ENCODE data around the gene SLC2A13.
"Not testable (repeated sequence)": the region's sequence is repeated elsewhere in the genome, so short reads cannot be mapped to it uniquely, and the experiment has no call there.

The SLC2A13 gene

GRCh38 chr12:39804479-39804878 lies 301.4 kb downstream of the SLC2A13 start:
- DNase-seq (ENCODE audit: low read depth) = no peak
- TF ChIP-seq CTCF (IDR thresholded peaks at IDR 0.05; ENCODE audit: insufficient read depth, low read depth, low read length, missing control alignments) = no peak
- no peak overlapping the region for H3K4me3 ChIP-seq (ENCODE audit: low read depth, low read length)

GRCh38 chr12:39803151-39803550 lies 302.7 kb downstream of the SLC2A13 start:
- DNase-seq (ENCODE audit: low read depth) = no peak
- H3K4me3 ChIP-seq (ENCODE audit: low read depth, low read length) = no peak overlapping the region

GRCh38 chr12:39798977-39799376 lies 306.9 kb downstream of the SLC2A13 start:
- no peak for TF ChIP-seq CTCF (IDR thresholded peaks at IDR 0.05; ENCODE audit: insufficient read depth, low read depth, low read length, missing control alignments)
- DNase-seq (ENCODE audit: low read depth) = no peak
- no peak overlapping the region for H3K4me3 ChIP-seq (ENCODE audit: low read depth, low read length)

More at GRCh38 chr12:39803151-39803550, 302.7 kb downstream of the SLC2A13 start:
- no peak for TF ChIP-seq CTCF (IDR thresholded peaks at IDR 0.05; ENCODE audit: insufficient read depth, low read depth, low read length, missing control alignments)

GRCh38 chr12:39798429-39798828 lies 307.5 kb downstream of the SLC2A13 start:
- DNase-seq (ENCODE audit: low read depth) = no peak
- H3K4me3 ChIP-seq (ENCODE audit: low read depth, low read length) = no peak overlapping the region
- no peak for TF ChIP-seq CTCF (IDR thresholded peaks at IDR 0.05; ENCODE audit: insufficient read depth, low read depth, low read length, missing control alignments)

GRCh38 chr12:39795481-39795880 lies 310.4 kb downstream of the SLC2A13 start:
- no peak for TF ChIP-seq CTCF (IDR thresholded peaks at IDR 0.05; ENCODE audit: insufficient read depth, low read depth, low read length, missing control alignments)
- DNase-seq (ENCODE audit: low read depth) = no peak
- H3K4me3 ChIP-seq (ENCODE audit: low read depth, low read length) = no peak overlapping the region

- no peak for DNase-seq (ENCODE audit: low read depth)
- no peak for TF ChIP-seq CTCF (IDR thresholded peaks at IDR 0.05; ENCODE audit: insufficient read depth, low read depth, low read length, missing control alignments)
- no peak overlapping the region for H3K4me3 ChIP-seq (ENCODE audit: low read depth, low read length)
Measured at GRCh38 chr12:39792938-39793337, 312.9 kb downstream of the SLC2A13 start.

GRCh38 chr12:39788239-39788638 lies 317.6 kb downstream of the SLC2A13 start:
- TF ChIP-seq CTCF (IDR thresholded peaks at IDR 0.05; ENCODE audit: insufficient read depth, low read depth, low read length, missing control alignments) = no peak
- no peak for DNase-seq (ENCODE audit: low read depth)
- no peak overlapping the region for H3K4me3 ChIP-seq (ENCODE audit: low read depth, low read length)

- DNase-seq (ENCODE audit: low read depth); H3K4me3 ChIP-seq (ENCODE audit: low read depth, low read length): not testable (repeated sequence)
Measured at GRCh38 chr12:39785814-39786213, 320.1 kb downstream of the SLC2A13 start.
